Nephron (organoid): ENCODE results near the gene FBXL15.
A peak's percentile ranks its signal among the peaks of the same experiment; 100 is the strongest.

Experiments used
- H3K27ac Mint-ChIP-seq, 3 experiments: 2 replicates each; pipeline ENCODE4 v1.8.0; 2020; ENCODE audit warnings: mixed read lengths in 3 of 3, mild to moderate bottlenecking in 2 of 3, moderate library complexity in 1 of 3
- H3K27me3 Mint-ChIP-seq: 2 replicates; pipeline ENCODE4 v1.8.0; 2021; ENCODE audit warnings: low read depth, mild to moderate bottlenecking, moderate library complexity, mixed read lengths
- H3K36me3 Mint-ChIP-seq: 2 replicates; pipeline ENCODE4 v1.8.0; 2020; ENCODE audit warnings: low read depth, mixed read lengths
- H3K4me1 Mint-ChIP-seq: 2 replicates; pipeline ENCODE4 v1.8.0; 2020; ENCODE audit warnings: mixed read lengths
- H3K4me3 Mint-ChIP-seq, 3 experiments: 2 replicates each; pipeline ENCODE4 v1.8.0; 2020; ENCODE audit warnings: mild to moderate bottlenecking in 3 of 3, mixed read lengths in 3 of 3, moderate library complexity in 2 of 3
- H3K9me3 Mint-ChIP-seq: 2 replicates; pipeline ENCODE4 v1.8.0; 2020; ENCODE audit warnings: mixed read lengths
- CTCF ChIP-seq, 3 experiments: fragments of 200-600 bp; sonication (generic); IDR thresholded peaks; one replicate each; pipeline ENCODE4 v1.5.0; 2021; ENCODE audit warnings: antibody characterized with exemption in 3 of 3; ENCODE audit not compliant: unreplicated experiment in 3 of 3

Gene FBXL15

GRCh38 chr10:102392306-102392705 lies 28.3 kb upstream of the FBXL15 start:
- no peak overlapping the region for H3K27ac Mint-ChIP-seq
- peak overlapping the region in 2 of 3 experiments; percentile 21 to 82 for H3K4me3 Mint-ChIP-seq
- H3K4me1 Mint-ChIP-seq, result peaks cover 9% of the 10 kb centered on the region
- no peaks in the 10 kb centered on the region for H3K9me3 Mint-ChIP-seq
- no peaks in the 10 kb centered on the region for H3K36me3 Mint-ChIP-seq
- peaks cover 27% of the 10 kb centered on the region for H3K27me3 Mint-ChIP-seq
- no peak for TF ChIP-seq CTCF (IDR thresholded peaks at IDR 0.05; ENCODE audit: unreplicated experiment in 3 of 3)

GRCh38 chr10:102393411-102394078 lies 27.1 kb upstream of the FBXL15 start:
- Mint-ChIP-seq H3K27me3 (peaks cover 27% of the 10 kb centered on the region), H3K4me3 (peak overlapping the region; percentile 79 to 91 (median 91)), H3K4me1 (peaks cover 15% of the 10 kb centered on the region), H3K9me3 (no peaks in the 10 kb centered on the region), H3K36me3 (no peaks in the 10 kb centered on the region), H3K27ac (peak overlapping the region in 2 of 3 experiments; percentile 45 to 46)
- no peak for TF ChIP-seq CTCF (IDR thresholded peaks at IDR 0.05; ENCODE audit: unreplicated experiment in 3 of 3)

GRCh38 chr10:102394079-102394800 lies 26.4 kb upstream of the FBXL15 start:
- peak overlapping the region; percentile 15 to 95 (median 67) for H3K27ac Mint-ChIP-seq
- no peaks in the 10 kb centered on the region for H3K9me3 Mint-ChIP-seq
- peak overlapping the region; percentile 79 to 91 (median 91) for H3K4me3 Mint-ChIP-seq
- H3K36me3 Mint-ChIP-seq, result no peaks in the 10 kb centered on the region
- H3K4me1 Mint-ChIP-seq, result peaks cover 15% of the 10 kb centered on the region
- TF ChIP-seq CTCF (IDR thresholded peaks at IDR 0.05; ENCODE audit: unreplicated experiment in 3 of 3), result peak; percentile 97 to 99 (median 98)
- peaks cover 23% of the 10 kb centered on the region for H3K27me3 Mint-ChIP-seq

GRCh38 chr10:102394801-102395399 lies 25.7 kb upstream of the FBXL15 start:
- Mint-ChIP-seq H3K27me3 (peaks cover 21% of the 10 kb centered on the region), H3K4me1 (peaks cover 15% of the 10 kb centered on the region), H3K9me3 (no peaks in the 10 kb centered on the region), H3K4me3 (peak overlapping the region; percentile 79 to 91 (median 91)), H3K27ac (peak overlapping the region; percentile 15 to 95 (median 67)), H3K36me3 (no peaks in the 10 kb centered on the region)
- no peak for TF ChIP-seq CTCF (IDR thresholded peaks at IDR 0.05; ENCODE audit: unreplicated experiment in 3 of 3)

GRCh38 chr10:102395400-102396316 lies 25.0 kb upstream of the FBXL15 start, which contains the start of gene NFKB2:
Gene NFKB2, plus strand, starts transcription at chr10:102395705. Its CDS starts 255 bp downstream, at chr10:102395960.
- H3K4me3 Mint-ChIP-seq, result peak within 1 kb of the TSS; percentile 79 to 91 (median 91)
- peaks cover 13% of the 10 kb centered on the region for H3K27me3 Mint-ChIP-seq
- TF ChIP-seq CTCF (IDR thresholded peaks at IDR 0.05; ENCODE audit: unreplicated experiment in 3 of 3), result no peak
- H3K9me3 Mint-ChIP-seq, result no peaks in the 10 kb centered on the region
- H3K27ac Mint-ChIP-seq, result peak within 1 kb of the TSS; percentile 15 to 95 (median 67)
- H3K36me3 Mint-ChIP-seq, result no peaks in the 10 kb centered on the region
- peaks cover 15% of the 10 kb centered on the region for H3K4me1 Mint-ChIP-seq
